ENCODE measurements around the gene PJA2. TPM values are rescaled to one million over a fixed set of nuclear protein-coding genes. Genes with fewer than 3 reads are reported as not detected.
A peak's percentile ranks its signal among the peaks of the same experiment; 100 is the strongest.
"Not testable (repeated sequence)": the region's sequence is repeated elsewhere in the genome, so short reads cannot be mapped to it uniquely, and the experiment has no call there.

The PJA2 gene, protein sequence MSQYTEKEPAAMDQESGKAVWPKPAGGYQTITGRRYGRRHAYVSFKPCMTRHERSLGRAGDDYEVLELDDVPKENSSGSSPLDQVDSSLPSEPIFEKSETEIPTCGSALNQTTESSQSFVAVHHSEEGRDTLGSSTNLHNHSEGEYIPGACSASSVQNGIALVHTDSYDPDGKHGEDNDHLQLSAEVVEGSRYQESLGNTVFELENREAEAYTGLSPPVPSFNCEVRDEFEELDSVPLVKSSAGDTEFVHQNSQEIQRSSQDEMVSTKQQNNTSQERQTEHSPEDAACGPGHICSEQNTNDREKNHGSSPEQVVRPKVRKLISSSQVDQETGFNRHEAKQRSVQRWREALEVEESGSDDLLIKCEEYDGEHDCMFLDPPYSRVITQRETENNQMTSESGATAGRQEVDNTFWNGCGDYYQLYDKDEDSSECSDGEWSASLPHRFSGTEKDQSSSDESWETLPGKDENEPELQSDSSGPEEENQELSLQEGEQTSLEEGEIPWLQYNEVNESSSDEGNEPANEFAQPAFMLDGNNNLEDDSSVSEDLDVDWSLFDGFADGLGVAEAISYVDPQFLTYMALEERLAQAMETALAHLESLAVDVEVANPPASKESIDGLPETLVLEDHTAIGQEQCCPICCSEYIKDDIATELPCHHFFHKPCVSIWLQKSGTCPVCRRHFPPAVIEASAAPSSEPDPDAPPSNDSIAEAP
- polyA plus RNA-seq (ENCODE audit: insufficient read length in 3 of 3), result 100 to 1,000 TPM; 141 to 159 (median 153) TPM

DNA sequence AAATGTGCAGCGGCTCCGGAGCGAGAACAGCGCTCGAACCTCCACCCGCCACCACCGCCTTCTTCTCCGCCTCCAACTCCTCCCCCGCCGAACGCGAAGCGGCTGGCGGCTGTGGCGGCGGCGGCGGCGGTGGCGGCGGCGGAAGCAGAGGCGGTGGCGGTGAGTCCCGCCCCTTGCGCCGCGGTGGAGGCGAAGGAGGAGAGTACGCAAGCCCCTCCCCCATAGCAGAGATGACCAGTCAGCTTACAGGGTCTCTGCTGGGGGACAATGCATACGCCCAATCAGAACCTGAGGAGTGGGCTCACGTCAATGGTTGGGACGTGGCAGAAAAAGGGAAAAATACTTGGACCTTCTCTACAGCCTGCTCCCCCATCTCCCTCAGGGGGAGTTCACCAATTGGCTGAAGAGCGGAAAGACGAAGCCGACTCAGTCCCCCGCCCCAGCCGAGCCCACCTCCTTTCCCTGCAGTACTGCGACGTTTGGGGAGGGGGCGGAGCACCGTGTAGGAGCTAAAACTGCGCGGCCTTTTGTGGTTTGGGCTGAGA lies at the start of gene PJA2:
Gene PJA2, minus strand, starts transcription at position 131 of the 545 bp plus-strand sequence. CDS start 26,541 bp downstream, outside the sequence.
- DNase-seq (ENCODE audit: low read depth in 3 of 3, low spot score in 2 of 3), result peak; percentile 98 to 99 (median 99)

DNA sequence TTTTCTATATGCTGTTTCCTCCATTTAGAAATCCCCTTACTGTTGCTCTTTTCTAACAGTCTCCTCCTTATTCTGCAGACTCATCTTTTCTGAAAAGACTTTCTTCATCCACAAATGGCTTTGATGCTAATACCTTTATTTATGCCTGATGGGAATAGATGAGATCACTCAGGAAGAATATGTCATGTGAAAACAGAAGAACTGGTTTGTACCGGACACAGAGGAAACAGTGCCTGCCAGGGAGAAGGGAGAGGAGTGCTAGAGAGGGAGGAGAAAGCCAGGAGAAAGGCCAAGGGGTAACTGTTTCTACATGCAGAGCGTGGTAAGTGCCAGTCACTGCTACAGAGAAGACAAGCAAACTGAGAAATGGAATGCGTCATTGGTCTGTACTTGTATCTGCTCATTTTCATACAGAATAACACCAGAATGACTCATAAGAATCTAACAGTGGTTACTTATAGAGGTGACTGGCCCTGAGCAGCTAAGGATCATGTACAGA lies 45.9 kb upstream of the PJA2 start:
- peak in 2 of 3 donors; percentile 18 to 27 for DNase-seq (ENCODE audit: low read depth in 3 of 3, low spot score in 2 of 3)

GRCh38 chr5:109454731-109455505 lies 45.1 kb upstream of the PJA2 start:
- no peak for DNase-seq (ENCODE audit: low read depth in 3 of 3, low spot score in 2 of 3)

DNA sequence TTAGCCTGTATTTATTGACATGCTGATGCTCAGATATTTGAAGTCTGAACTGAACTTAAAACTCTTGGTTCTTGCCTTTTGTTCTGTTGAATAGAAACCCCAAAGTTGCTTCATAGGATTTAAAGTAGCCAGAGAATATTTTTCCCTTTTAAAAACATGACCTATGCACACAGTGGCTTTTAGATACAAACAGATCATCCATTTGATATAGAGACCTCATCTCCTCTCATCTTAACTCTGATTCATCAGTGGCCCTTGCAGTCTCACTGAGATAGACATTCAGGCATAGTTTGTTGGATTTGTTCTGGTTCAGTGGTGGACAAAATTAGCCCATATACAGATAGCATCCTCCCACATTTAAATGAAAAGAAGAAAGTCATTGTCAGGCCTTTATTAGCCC lies 43.5 kb upstream of the PJA2 start:
- no peak for DNase-seq (ENCODE audit: low read depth in 3 of 3, low spot score in 2 of 3)

- DNase-seq (ENCODE audit: low read depth in 3 of 3, low spot score in 2 of 3), result no peak
Measured at GRCh38 chr5:109452661-109453060, 42.9 kb upstream of the PJA2 start.

DNA sequence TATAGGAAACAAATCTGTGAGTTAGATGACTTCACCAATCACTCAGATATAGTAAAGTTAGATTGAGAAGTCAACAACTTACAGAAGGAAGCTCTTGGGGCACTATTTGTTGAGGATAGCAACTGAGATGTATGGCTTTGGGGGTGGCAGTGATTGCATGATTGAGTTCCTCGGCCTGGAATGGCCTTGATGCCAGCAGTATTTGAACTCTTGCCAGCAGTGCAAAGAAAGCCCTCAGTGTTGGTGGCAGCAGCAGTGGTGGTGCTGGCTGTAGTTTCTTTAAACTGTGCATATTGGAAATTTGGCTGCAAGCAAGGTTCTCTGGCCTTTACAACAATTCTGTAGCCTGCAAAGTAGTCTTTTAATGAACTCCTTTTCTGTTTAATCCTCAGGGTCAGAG lies 41.4 kb upstream of the PJA2 start:
- DNase-seq (ENCODE audit: low read depth in 3 of 3, low spot score in 2 of 3), result no peak

GRCh38 chr5:109450129-109450877 lies 40.5 kb upstream of the PJA2 start:
- DNase-seq (ENCODE audit: low read depth in 3 of 3, low spot score in 2 of 3), result no peak

GRCh38 chr5:109448838-109449237 lies 39.1 kb upstream of the PJA2 start:
- DNase-seq (ENCODE audit: low read depth in 3 of 3, low spot score in 2 of 3), result no peak

- no peak for DNase-seq (ENCODE audit: low read depth in 3 of 3, low spot score in 2 of 3)
Measured at GRCh38 chr5:109439590-109439989, 29.8 kb upstream of the PJA2 start.

- no peak for DNase-seq (ENCODE audit: low read depth in 3 of 3, low spot score in 2 of 3)
Measured at GRCh38 chr5:109426075-109426474, 16.3 kb upstream of the PJA2 start.

DNA sequence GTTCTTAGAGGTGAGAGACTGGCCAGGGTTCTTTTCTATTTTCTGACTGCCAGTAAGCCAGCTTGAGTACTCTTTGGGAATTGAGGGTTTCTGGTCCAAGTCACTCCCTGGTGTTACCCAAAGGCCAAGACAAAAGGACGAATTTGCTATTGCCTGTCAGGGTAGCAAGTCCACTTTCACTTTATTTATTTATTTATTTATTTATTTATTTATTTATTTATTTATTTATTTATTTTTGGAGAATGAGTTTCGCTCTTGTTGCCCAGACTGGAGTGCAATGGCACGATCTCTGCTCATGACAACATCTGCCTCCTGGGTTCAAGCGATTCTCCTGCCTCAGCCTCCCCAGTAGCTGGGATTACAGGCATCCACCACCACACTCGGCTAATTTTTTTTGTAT lies 15.7 kb upstream of the PJA2 start:
- DNase-seq (ENCODE audit: low read depth in 3 of 3, low spot score in 2 of 3), result not testable (repeated sequence)

DNA sequence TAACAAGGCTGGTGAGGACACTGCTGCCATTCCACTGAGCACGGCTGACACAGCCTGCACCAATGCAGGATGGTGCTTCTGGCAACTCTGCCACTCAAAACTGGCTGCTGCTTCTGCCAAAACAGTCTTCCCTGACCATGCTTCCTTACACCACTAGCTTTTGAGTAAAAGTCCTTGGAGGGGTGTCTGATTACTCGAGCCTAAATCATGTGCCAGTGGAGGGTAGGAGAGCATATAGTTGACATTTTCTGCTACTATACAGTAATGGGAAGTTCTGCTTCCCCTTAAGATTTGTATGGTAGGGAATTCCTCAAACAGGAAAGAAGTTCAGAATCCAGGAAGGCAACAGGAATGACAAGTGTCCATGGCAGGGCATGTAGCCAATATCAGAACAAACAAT lies 12.2 kb upstream of the PJA2 start:
- no peak for DNase-seq (ENCODE audit: low read depth in 3 of 3, low spot score in 2 of 3)

GRCh38 chr5:109418712-109419352 lies 9.1 kb upstream of the PJA2 start:
- DNase-seq (ENCODE audit: low read depth in 3 of 3, low spot score in 2 of 3), result no peak

DNA sequence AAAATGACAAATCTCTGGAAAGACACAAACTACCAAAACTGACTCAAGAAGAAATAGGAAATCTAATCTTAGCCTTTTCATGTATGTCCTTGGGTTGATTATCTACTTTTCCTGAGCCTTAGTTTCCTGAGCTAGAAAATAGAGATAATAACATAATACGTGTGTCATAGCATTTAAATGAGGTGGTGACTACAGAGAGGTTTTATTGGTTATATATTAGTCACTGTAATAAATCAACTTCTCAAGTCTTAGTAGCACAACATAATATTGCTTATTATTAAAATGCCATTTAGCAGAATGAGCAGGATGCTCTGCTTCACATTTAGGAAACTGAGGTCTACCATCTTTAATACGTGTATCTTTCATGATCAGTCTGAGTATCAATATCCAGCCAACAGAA lies 7.1 kb upstream of the PJA2 start:
- DNase-seq (ENCODE audit: low read depth in 3 of 3, low spot score in 2 of 3), result no peak

DNA sequence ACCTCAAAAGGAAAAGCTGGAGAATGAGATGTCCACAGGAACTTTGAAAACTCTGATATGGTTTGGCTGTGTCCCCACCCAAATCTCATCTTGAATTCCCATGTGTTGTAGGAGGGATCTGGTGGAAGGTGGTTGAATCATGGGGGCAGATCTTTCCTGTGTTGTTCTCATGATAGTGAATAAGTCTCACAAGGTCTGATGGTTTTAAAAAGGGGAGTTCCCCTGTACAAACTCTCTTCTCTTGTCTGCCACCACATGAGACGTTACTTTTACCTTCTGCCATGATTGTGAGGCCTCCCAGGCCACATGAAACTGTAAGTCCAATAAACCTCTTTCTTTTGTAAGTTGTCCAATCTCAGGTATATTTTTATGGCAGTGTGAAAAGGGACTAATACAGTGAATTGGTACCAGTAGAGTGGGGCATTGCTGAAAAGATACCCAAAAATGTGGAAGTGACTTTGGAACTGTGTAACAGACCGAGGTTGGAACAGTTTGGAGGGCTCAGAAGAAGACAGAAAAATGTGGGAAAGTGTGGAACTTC lies 4.2 kb upstream of the PJA2 start:
- not testable (repeated sequence) for DNase-seq (ENCODE audit: low read depth in 3 of 3, low spot score in 2 of 3)

DNA sequence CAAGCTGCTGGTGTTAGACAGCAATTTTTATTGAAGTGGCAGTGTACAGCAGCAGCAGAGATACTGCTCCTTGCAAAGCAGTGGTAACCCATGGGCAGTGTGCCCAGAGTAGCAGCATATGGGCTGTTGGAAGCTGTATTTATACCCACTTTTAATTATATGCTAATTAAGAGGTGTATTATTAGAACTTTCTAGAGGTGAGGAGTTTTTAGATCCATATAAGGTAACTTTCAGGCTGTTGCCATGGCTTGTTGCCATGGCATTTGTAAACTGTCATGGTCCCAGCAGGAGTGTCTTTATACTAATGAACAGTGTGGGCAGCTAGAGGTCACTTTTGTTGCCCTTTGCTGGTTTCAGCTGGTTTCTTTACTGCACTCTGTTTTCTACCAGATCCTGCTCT lies 3.7 kb upstream of the PJA2 start:
- no peak for DNase-seq (ENCODE audit: low read depth in 3 of 3, low spot score in 2 of 3)

DNA sequence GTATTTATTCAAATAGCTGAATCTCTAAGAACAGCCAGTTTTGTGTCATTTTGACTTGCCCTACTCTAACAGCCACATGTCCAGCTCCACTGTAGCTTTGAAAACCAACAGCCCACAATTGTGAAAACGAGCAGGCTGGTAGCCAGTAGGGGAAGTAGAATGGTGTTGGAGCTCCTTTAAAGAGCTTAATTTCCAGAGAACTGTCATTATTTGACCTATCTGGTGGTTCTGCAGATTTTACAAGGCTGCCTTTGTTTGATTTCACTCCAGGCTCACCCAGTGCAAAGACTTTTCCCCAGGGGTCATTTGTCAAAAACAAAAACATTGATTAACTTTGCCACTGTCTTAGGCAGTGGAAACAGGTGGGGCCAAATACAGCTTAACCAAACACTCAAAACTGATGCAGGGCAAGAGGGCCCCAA lies 3.2 kb upstream of the PJA2 start:
- no peak for DNase-seq (ENCODE audit: low read depth in 3 of 3, low spot score in 2 of 3)

GRCh38 chr5:109411627-109412026 lies 1.9 kb upstream of the PJA2 start:
- DNase-seq (ENCODE audit: low read depth in 3 of 3, low spot score in 2 of 3), result no peak

DNA sequence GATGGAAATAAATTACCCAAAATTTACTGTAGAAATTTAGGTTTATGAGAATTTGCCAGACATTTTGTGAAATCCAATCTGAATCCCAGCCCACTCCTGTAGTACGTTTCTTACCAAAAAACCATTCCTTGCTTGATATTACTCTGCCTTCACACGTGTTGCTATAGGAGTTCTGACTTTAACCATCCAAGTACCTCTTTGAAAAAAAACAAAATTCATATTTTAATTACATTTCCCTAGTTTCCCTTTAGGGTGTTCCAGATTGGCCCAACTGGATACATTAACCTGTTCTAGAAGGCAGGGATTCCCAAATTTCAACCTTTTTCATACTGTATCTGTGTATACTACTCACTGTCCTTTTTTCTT lies 1.4 kb upstream of the PJA2 start:
- DNase-seq (ENCODE audit: low read depth in 3 of 3, low spot score in 2 of 3), result no peak

Measured in right renal cortex interstitium (tissue), 3 donors.